Measurements from ENCODE around the gene SRPK2.

DNA sequence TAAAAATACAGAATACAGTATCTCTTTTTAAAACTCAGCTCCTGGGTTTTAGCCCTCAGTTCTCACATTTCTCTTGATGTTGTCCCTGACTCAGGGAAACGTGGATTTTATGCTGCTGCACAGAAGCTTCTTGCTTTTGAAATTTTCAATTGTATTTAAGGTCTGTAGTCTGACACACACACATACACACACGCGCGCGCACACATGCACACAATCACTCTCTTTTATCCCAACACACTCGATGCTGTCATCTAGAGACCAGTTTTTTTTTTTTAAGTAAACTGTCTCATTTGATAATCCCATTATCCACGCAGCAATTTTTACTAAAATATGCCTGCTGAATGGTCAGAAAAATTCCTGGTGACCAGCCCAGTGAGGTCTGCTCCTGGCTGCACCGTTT, 266.1 kb downstream of the SRPK2 start:
- TF ChIP-seq POU2F2 (IDR thresholded peaks at IDR 0.05; ENCODE audit: low read depth, low read length) (no peak), POLR2A (IDR thresholded peaks at IDR 0.05; ENCODE audit: low read depth, low read length) (no peak)
